ENCODE results near the gene NIT1.
"Not testable (repeated sequence)": the region's sequence is repeated elsewhere in the genome, so short reads cannot be mapped to it uniquely, and the experiment has no call there.

Gene NIT1

DNA sequence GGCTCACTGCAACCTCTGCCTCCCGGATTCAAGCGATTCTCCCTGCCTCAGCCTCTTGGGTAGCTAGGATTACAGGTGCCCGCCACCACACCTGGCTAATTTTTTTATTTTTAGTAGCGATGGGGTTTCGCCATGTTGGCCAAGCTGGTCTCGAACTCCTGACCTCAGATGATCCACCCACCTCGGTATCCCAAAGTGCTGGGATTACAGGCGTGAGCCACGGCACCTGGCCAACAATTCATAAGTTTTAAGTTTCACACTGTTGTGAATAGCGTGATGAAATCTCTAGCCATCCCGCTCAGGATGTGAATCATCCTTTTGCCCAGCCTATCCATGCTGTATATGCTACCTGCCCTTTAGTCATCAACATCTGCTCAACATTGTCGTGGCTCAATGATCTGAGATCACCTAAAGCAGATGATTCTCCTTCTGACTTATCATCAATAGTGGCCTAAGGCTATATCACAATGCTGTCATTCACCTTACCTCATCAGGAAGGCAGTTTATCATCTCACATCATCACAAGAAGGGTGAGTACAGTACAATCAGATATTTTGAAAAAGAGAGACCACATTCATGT lies 2.7 kb upstream of the NIT1 start:
- no peak for DNase-seq (ENCODE audit: low spot score)

DNA sequence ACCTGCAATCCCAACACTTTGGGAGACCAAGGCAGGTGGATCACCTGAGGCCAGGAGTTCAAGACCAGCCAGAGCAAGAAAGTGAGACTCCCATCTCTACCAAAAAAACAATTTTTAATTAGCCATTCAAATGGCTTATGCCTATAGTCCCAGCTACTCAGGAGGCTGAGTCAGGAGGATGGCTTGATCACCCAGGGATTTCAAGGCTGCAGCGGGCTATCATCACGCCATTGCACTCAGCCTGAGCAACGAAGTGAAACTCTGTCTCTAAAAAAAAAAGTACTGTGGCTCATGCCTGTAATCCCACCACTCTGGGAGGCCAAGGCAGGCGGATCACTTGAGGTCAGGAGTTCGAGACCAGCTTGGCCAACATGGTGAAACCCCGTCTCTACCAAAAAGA lies 1.9 kb upstream of the NIT1 start:
- not testable (repeated sequence) for DNase-seq (ENCODE audit: low spot score)

DNA sequence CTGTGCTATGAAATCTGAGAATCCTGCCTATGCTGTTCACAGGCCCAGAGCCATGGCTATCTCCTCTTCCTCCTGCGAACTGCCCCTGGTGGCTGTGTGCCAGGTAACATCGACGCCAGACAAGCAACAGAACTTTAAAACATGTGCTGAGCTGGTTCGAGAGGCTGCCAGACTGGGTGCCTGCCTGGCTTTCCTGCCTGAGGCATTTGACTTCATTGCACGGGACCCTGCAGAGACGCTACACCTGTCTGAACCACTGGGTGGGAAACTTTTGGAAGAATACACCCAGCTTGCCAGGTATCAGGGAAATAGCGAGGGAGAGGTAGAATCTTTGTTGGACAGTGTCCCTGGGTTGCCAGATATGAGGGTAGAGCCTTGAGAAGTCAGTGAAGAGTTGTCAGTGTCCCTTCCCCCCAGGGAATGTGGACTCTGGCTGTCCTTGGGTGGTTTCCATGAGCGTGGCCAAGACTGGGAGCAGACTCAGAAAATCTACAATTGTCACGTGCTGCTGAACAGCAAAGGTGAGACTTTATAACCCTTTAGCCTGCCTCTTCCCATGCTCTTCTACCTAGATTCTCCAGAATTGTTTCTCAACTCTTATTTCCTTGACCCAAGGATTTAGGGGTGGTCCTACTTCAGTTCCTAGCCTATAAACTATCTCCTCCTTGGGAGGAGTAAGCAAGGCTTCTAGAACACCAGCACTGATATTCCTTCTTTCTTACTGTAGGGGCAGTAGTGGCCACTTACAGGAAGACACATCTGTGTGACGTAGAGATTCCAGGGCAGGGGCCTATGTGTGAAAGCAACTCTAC lies 1.4 kb downstream of the NIT1 start:
- DNase-seq (ENCODE audit: low spot score): peak; percentile 80

GRCh38 chr1:161121042-161121650 lies 3.2 kb downstream of the NIT1 start:
- no peak for DNase-seq (ENCODE audit: low spot score)

GRCh38 chr1:161121834-161122233 lies 3.9 kb downstream of the NIT1 start:
- DNase-seq (ENCODE audit: low spot score): no peak

- DNase-seq (ENCODE audit: low spot score): no peak
Observed at GRCh38 chr1:161122967-161123366, 5.1 kb downstream of the NIT1 start.

DNA sequence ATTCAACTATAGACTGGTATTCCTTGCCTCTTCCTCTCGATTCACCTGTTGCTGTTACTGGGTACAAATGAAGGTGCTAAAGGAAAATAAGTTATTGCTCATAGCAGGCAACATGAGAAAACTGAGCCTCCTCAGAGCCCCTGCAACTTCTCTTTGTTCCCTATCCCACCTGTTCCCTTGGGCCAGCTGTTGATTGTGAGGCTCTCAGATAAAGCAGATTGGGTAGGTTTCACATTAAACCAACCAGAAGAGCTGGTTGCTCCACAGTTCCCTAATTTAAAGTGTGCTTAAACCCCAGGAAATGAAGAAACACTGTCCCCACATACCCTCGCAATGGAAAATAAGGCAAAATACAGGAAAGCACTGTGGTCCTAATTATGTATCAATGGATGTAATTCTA lies 9.7 kb downstream of the NIT1 start:
- DNase-seq (ENCODE audit: low spot score): no peak

DNA sequence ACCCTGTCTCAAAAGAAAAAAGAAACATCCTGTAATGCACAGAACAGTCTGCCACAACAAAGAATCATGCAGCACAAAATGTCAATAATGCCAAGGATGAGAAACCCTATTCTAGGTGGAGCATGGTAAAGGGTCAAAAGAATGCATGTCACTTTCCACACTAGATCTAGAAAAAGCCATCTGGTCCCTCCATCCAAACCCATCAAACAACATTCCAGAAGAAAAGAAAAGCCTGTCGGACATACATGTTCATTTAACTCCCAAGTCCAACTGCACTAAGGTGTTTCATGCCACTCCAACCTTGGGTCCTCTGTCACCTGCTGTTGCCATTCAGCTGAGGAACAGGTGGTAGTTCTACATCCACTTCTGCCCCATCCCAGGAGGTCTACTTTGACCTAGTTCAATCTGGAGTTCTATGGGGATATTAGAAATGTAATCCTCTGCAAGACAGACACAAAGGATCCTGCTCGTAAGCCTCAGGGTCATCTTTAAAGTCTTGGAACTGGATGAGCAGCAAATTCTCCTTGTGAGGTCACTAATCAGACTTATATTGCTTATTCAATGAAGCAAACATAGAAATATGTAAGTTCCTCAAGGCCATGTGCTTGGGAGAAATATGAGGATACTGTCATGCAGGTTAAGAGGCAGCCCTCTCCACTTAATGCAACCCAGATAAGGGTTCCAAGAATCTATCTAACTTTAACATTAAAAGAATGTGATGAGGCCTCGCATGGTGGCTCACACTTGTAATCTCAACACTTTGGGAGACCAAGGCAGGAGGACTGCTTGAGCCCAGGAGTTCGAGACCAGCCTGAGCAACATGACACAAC lies 10.9 kb downstream of the NIT1 start:
- no peak for DNase-seq (ENCODE audit: low spot score)

DNA sequence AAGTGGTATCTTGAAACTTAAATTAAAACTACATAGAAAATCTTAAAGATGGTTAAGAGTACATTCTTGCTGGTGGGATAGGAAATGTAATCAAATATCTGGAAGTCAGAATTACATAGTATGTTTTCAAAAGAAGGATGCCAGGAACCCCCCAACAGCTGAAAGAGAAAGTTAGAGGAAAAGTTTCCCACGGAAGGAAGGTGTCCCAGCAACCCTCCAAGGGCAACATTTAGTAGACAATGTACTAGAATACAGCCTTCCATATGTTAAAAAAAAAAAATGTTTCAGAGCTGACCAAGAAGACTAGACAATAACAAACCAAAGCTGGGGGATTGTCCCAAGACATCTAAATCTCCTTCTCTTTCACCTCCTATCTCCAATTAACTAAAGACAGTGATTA lies 12.4 kb downstream of the NIT1 start:
- no peak for DNase-seq (ENCODE audit: low spot score)

DNA sequence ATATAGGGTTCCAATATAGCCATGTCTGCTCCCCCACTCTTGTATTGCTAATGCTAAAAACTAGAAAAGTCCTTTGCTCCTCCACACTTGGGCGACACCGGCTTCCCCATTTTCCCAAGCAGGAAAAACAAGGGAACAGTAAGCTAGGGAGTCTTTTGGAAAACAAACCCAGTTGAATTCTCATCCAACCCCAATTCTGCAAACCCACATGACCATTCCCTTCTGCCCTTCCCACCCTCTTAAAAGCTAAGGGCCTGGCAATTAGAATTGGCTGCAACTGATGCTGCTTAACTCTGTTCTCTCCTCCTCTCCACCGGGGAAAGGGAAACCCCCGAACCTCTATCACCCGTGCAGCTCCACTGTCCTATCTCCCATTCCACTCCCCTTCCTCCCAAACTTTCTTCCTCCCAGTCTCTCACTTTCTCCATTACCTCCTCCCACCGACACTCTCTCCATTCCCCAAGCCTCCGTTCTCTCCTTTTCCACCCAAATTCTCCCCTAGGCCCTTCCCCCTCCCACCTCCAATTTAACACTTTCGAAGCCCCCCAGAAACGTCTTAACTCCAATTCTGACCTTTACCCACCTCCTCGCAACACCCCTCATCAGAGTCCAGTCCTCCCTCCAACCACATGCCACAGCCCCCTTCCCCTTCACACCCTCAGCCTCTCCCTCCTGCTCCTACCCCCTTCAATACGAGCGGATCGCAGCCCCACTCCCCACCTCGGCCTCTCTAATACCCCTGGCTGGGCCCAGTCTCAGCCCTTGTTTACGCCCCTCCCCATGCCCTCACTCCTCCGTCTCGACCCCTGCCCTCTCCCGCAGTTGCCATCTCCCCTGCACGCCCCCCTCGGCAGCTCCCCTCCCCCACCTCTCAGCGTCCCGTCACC lies 13.9 kb downstream of the NIT1 start:
- DNase-seq (ENCODE audit: low spot score): peak; percentile 40

DNA sequence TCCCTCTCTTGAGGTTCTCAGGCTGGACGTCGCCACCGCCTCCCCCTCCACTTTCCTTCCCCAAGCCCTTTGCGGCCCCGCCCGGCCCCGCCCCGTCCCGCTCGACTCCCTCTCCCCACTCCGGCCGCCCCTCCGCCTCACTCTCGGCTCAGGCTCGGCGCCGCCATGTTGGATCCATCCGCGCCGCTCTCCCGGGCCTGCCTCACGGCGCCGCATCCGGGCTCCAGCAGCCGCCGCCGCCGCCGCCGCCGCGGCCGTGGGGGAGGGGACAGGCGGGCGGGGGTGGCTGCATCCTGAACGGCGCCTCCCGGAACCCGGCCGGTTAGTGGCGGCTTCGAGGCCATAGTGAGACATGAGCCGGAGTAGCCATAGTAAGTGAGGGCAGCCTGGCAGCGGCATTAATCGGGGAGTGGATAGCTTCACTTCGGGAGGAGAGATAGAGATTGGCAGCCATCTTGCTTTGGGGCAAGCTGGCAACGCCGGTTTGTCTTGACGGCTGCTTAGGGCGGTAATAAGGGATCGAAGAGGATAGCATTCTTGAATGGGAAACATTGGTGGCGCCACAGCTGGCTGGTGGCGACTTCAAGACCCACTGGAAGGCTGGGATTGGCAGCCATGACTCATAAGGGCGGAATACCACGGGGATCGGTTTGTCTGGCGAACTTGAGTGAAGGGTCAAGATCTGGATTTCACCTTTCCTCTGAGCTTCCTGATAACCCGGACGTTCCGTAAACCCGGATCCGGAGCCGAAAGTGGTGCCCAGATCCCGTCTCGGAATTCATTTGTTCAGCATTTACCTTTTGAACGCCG lies 14.7 kb downstream of the NIT1 start, which contains the start of gene DEDD:
Gene DEDD (minus strand): TSS at position 258 of the 810 bp plus-strand sequence. CDS start 8,205 bp downstream, outside the sequence.
- peak; percentile 92 for DNase-seq (ENCODE audit: low spot score)

- DNase-seq (ENCODE audit: low spot score): no peak
Observed at GRCh38 chr1:161133220-161133740, 15.4 kb downstream of the NIT1 start.

DNA sequence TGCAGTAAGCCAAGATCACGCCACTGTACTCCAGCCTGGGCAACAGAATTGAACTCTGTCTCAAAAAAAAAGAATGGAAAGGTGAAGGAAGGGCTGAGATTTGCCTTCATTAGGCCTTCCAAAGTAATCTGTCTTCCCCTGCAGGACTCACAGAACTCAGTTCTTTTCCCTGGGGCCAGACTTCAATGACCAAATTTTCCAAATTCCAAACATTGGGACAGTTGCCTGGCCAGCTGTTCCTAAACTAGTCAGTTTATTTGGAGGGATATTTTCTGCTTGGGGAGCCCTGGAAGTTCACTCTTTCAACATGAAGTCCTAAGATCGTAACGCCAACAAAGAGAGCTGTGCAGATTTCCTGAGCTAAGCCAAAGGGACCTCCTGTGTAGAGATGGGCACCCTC lies 20.0 kb downstream of the NIT1 start:
- no peak for DNase-seq (ENCODE audit: low spot score)

DNA sequence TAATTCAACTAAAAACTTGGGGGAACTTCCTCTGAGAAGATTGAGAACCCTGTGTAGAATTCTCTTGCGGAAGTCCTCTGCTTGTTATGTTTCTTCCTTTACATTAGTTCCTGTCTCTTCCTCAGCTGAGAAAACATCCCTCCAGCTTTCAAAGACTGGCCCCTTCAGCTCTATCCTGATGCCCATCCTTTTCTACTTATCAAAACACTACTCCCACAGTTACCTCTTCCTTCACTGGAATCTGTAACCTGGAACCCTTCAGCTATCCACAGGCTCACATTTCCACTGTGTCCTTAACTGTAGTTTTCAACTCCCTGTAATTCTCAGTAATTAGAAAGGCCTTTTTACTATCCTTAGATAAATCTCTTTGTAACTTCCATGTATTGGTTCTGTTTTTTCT lies 20.5 kb downstream of the NIT1 start:
- DNase-seq (ENCODE audit: low spot score): no peak

GRCh38 chr1:161139766-161140165 lies 21.9 kb downstream of the NIT1 start:
- peak; percentile 44 for DNase-seq (ENCODE audit: low spot score)

GRCh38 chr1:161140755-161141400 lies 23.0 kb downstream of the NIT1 start:
- no peak for DNase-seq (ENCODE audit: low spot score)

DNA sequence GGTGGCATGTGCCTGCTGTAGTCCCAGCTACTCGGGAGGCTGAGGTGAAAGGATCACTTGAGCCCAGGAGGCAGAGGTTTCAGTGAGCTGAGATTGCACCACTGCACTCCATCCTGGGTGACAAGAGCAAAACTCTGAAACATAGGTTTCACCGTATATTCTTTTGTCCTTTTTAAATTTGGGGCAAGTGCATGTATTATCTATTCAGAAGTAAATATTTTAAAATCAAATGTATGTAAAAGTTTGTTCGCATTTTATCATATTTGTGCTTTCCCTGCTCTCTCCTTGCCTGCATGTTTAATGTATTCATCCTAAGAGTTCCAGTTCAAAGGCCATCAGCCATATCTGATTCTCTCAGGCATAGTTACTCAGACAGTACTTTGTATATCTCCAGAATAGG lies 27.9 kb downstream of the NIT1 start:
- DNase-seq (ENCODE audit: low spot score): no peak

DNA sequence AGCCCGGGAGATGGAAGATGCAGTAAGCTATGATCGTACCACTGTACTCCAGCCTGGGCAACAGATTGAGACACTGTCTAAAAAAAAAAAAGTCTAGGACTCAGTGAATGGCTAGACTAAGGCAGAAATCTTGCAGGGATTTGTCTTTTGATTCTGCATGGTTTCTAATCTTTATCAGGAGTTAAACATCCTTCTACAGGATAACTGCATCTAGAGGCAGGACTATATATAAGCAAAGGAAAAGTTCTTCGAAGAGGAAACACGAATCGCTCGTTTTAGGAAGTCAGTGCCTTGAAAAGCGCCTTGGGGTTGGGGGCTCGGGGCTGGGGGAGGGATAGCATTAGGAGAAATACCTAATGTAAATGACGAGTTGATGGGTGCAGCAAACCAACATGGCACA lies 35.3 kb downstream of the NIT1 start:
- no peak for DNase-seq (ENCODE audit: low spot score)

DNA sequence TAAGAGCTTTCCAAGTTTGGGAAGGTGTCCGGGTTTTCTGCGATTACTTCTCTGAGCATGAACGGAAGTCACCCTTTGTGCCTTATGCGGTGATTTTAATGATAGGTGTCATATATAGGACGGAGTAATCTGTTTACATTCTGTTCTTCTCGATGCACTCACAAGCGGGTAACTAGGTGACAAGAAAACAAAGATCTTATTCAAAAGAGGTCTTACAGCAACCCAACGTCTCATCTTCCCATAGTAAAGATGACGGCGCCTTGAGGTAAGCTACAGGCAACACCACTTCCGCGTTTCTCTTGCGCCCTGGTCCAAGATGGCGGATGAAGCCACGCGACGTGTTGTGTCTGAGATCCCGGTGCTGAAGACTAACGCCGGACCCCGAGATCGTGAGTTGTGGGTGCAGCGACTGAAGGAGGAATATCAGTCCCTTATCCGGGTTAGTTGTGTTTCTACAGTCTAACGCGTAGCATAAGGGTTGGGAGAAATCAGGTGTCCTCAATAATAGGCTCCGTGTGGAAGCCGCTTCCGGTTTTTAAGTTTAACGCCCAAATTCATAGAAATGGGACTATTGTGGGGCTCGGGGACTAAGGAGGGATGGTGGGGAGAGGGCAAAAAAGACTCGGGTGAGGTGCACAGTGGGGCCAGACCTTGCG lies 35.9 kb downstream of the NIT1 start, which contains the start of gene UFC1:
Gene UFC1 (plus strand): TSS at position 297 of the 656 bp plus-strand sequence. CDS start 20 bp downstream, at position 317.
- peak; percentile 90 for DNase-seq (ENCODE audit: low spot score)

All from hepatic stellate cell (primary cell).